Neural progenitor cell (in vitro differentiated cells): ENCODE measurements around the gene MMP27. TPM values are rescaled to one million over a fixed set of nuclear protein-coding genes. Genes with fewer than 3 reads are reported as not detected.

ENCODE experiments used
- DNase-seq: peaks from one replicate; pipeline ENCODE4 v3.0.0-alpha.2; 2016; ENCODE audit warnings: low spot score
- H2AFZ ChIP-seq: fragments of 200-600 bp; sonication (generic); replicated peaks from 2 replicates; pipeline ENCODE4 v1.6.1; 2016; ENCODE audit warnings: antibody characterized with exemption
- H3F3A ChIP-seq: fragments of 200-600 bp; sonication (generic); 2 replicates; pipeline ENCODE4 v1.6.1; 2016; ENCODE audit warnings: antibody characterized with exemption, low read depth
- H3K27ac ChIP-seq: fragments of 200-600 bp; sonication (generic); 2 replicates; pipeline ENCODE4 v1.5.1; 2016; ENCODE audit warnings: mild to moderate bottlenecking
- H3K27me3 ChIP-seq: fragments of 200-600 bp; sonication (generic); 2 replicates; pipeline ENCODE4 v1.6.1; 2016; ENCODE audit warnings: mild to moderate bottlenecking, moderate library complexity
- H3K36me3 ChIP-seq: fragments of 200-600 bp; sonication (generic); 2 replicates; pipeline ENCODE4 v1.5.1; 2016
- H3K4me1 ChIP-seq: fragments of 200-600 bp; sonication (generic); 2 replicates; pipeline ENCODE4 v1.6.1; 2016; ENCODE audit warnings: mixed run types
- H3K4me2 ChIP-seq: fragments of 200-600 bp; sonication (generic); 2 replicates; pipeline ENCODE4 v1.6.1; 2016
- H3K4me3 ChIP-seq: fragments of 200-600 bp; sonication (generic); 2 replicates; pipeline ENCODE4 v1.5.1; 2016
- H3K79me2 ChIP-seq: fragments of 200-600 bp; sonication (generic); 2 replicates; pipeline ENCODE4 v1.6.1; 2016; ENCODE audit warnings: low read depth
- H3K9ac ChIP-seq: fragments of 200-600 bp; sonication (generic); 2 replicates; pipeline ENCODE4 v1.6.1; 2016
- H3K9me3 ChIP-seq: fragments of 200-600 bp; sonication (generic); 2 replicates; pipeline ENCODE4 v1.5.1; 2016; ENCODE audit warnings: low read depth
- H4K20me1 ChIP-seq: fragments of 200-600 bp; sonication (generic); 2 replicates; pipeline ENCODE4 v1.6.1; 2016; ENCODE audit warnings: low read depth
- H3K27ac Mint-ChIP-seq: 3 replicates; pipeline ENCODE4 v1.8.0; 2021; ENCODE audit warnings: mixed read lengths
- H3K27me3 Mint-ChIP-seq: 2 replicates; pipeline ENCODE4 v1.8.0; 2022; ENCODE audit warnings: low read depth, mild to moderate bottlenecking, inconsistent platforms, moderate library complexity, mixed read lengths; ENCODE audit not compliant: insufficient read depth
- H3K36me3 Mint-ChIP-seq: 3 replicates; pipeline ENCODE4 v1.8.0; 2021; ENCODE audit warnings: mixed read lengths
- H3K4me1 Mint-ChIP-seq: 3 replicates; pipeline ENCODE4 v1.8.0; 2021; ENCODE audit warnings: mixed read lengths
- H3K4me3 Mint-ChIP-seq: 3 replicates; pipeline ENCODE4 v1.8.0; 2021; ENCODE audit warnings: mild to moderate bottlenecking, moderate library complexity, mixed read lengths
- H3K9me3 Mint-ChIP-seq: 3 replicates; pipeline ENCODE4 v1.8.0; 2020; ENCODE audit warnings: mixed read lengths
- EZH2 ChIP-seq: fragments of 200-600 bp; sonication (generic); IDR thresholded peaks from 2 replicates; pipeline ENCODE4 v1.6.1; 2017; ENCODE audit warnings: antibody characterized with exemption, mild to moderate bottlenecking, moderate library complexity
- EZH2phosphoT487 ChIP-seq: fragments of 200-600 bp; sonication (generic); IDR thresholded peaks from 2 replicates; pipeline ENCODE4 v1.6.1; 2017; ENCODE audit warnings: antibody characterized with exemption
- total RNA-seq: library from RNA; depleted of rRNA; stranded (reverse); fragments of >200 nt; gene quantifications from 2 replicates; pipeline ENCODE4 v1.2.3, GENCODE V29; 2015; ENCODE audit warnings: low replicate concordance
- TF ChIP-seq, protein P1 (sequence below): fragments of 200-600 bp; sonication (generic); IDR thresholded peaks from 2 replicates; pipeline ENCODE4 v1.5.1; 2017; ENCODE audit warnings: antibody characterized with exemption, mild to moderate bottlenecking

Gene MMP27
- total RNA-seq, 1 donor from 2014 or later: not detected

DNA sequence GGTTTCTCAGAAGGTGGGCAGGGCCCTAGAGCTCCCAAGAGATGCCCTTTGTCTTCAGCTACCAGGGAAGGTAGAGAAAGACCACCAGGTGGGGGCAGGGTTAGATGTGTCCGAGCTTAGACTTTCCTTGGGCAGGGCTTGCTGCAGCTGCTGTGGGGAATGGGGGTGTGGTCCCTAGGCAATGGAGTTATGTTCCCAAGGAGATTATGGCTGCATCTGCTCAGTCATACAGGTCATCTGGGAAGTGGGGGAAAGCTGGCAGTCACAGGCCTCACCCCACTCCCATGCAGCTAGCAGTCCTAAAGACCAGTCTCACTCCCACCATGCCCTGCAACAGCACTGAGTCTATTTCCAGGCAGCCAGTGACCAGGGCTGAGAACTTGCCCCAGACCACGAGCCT, 29.5 kb downstream of the MMP27 start:
- Histone ChIP-seq H3K27me3 (no peaks in the 10 kb centered on the region), H3K4me1 (no peaks in the 10 kb centered on the region), H3K9ac (no peak overlapping the region), H3K79me2 (no peaks in the 10 kb centered on the region), H3K36me3 (no peaks in the 10 kb centered on the region), H3K4me3 (no peak overlapping the region), H4K20me1 (no peaks in the 10 kb centered on the region), H3K4me2 (no peak overlapping the region), H3F3A (no peaks in the 10 kb centered on the region), H3K9me3 (no peaks in the 10 kb centered on the region), H2AFZ (peak overlapping the region; percentile 5), H3K27ac (no peak overlapping the region)
- H3K4me3 Mint-ChIP-seq: no peak overlapping the region
- no peaks in the 10 kb centered on the region for H3K27me3 Mint-ChIP-seq
- no peak for DNase-seq
- no peak overlapping the region for H3K27ac Mint-ChIP-seq
- H3K4me1 Mint-ChIP-seq: peaks cover 3% of the 10 kb centered on the region
- no peak for TF ChIP-seq EZH2phosphoT487
- H3K36me3 Mint-ChIP-seq: no peaks in the 10 kb centered on the region
- no peaks in the 10 kb centered on the region for H3K9me3 Mint-ChIP-seq

DNA sequence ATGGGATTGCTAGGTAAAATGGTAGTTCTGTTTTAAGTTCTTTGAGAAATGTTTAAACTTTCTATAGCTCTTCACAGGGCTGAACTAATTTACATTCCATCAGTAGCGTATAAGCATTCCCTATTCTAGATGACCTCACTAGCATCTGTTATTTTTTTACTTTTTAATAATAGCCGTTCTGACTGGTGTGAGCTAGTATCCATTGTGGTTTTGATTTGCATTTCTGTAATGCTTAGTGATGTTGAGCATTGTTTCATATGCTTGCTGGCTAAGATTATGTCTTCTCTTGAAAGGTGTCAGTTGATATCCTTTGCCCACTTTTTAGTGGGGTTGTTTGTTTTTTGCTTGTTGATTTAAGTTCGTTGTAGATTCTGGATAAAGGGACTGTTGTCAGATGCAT, 35.9 kb downstream of the MMP27 start:
- no peak for TF ChIP-seq EZH2
- Histone ChIP-seq H3K4me3 (no peak overlapping the region), H3K9ac (no peak overlapping the region), H3K4me2 (no peak overlapping the region), H3K79me2 (no peaks in the 10 kb centered on the region), H3K4me1 (no peaks in the 10 kb centered on the region), H3K36me3 (no peaks in the 10 kb centered on the region), H3F3A (no peaks in the 10 kb centered on the region), H2AFZ (no peak overlapping the region), H4K20me1 (no peaks in the 10 kb centered on the region), H3K27me3 (no peaks in the 10 kb centered on the region), H3K9me3 (no peaks in the 10 kb centered on the region), H3K27ac (no peak overlapping the region)
- H3K36me3 Mint-ChIP-seq: no peaks in the 10 kb centered on the region
- no peak overlapping the region for H3K4me3 Mint-ChIP-seq
- H3K9me3 Mint-ChIP-seq: no peaks in the 10 kb centered on the region
- DNase-seq: no peak
- H3K27ac Mint-ChIP-seq: no peak overlapping the region
- H3K4me1 Mint-ChIP-seq: no peaks in the 10 kb centered on the region
- H3K27me3 Mint-ChIP-seq: no peaks in the 10 kb centered on the region

DNA sequence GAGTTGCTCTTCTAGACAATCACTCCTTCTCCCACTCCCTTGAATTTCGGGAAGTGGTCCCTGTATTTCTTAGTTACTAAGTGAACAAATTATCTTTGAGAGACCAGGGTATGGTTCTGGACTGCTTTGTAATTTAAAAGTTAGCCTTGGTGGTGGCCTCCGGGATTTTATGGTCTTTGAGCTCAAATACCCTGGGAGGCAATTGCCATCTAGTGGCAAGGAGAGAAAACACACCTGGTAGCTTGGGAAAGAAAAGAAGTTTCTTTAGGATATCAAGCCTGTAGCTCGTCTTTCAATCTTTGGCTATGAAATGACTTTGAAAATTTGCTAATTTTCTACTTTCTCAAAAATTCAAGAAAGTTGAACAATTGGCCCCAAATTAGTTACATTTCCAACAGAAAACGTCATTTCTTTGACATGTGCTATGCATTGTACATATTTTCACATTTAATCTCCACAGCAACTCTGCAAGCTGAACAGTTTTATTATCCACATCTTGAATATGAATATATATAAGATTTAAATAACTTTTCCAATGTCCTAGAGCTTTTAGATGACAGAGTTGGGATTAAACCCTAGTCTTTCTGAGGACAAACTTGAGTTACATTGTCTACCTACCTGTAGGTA, 39.1 kb downstream of the MMP27 start:
- H2AFZ ChIP-seq: peak overlapping the region; percentile 6
- peak; percentile 66 for DNase-seq
- TF ChIP-seq, protein P1, sequence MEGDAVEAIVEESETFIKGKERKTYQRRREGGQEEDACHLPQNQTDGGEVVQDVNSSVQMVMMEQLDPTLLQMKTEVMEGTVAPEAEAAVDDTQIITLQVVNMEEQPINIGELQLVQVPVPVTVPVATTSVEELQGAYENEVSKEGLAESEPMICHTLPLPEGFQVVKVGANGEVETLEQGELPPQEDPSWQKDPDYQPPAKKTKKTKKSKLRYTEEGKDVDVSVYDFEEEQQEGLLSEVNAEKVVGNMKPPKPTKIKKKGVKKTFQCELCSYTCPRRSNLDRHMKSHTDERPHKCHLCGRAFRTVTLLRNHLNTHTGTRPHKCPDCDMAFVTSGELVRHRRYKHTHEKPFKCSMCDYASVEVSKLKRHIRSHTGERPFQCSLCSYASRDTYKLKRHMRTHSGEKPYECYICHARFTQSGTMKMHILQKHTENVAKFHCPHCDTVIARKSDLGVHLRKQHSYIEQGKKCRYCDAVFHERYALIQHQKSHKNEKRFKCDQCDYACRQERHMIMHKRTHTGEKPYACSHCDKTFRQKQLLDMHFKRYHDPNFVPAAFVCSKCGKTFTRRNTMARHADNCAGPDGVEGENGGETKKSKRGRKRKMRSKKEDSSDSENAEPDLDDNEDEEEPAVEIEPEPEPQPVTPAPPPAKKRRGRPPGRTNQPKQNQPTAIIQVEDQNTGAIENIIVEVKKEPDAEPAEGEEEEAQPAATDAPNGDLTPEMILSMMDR: peak; percentile 92
- no peak for TF ChIP-seq EZH2

DNA sequence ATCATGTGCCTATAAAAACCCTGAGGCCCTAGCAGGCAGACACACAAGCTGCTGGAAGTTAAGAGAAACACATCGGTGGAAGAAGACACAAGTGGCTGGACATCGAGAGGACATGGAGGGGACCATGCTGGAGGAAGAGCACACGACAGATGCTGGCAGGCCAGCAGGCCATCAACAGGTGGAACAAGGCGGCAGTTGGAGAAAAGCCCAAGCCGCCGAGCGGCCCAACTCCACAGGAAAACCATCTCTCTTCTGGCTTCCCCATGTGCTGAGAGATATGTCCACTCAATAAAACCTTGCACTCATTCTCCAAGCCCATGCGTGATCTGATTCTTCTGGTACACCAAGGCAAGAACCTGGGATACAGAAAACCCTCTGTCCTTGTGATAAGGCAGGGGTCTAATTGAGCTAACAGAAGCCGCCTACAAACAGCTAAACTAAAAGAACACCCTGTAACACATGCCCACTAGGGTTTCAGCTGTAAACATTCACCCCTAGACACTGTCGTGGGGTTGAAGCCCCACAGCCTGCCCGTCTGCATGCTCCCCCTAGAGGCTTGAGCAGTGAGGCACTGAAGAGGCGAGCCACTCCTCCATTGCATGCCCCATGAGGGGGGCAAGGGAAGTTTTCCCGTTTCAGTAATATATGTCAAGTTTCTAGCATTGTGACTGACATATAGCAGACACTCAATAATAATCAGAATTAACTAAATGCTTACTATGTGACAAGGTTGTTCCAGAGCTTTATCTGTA, 41.4 kb downstream of the MMP27 start:
- Histone ChIP-seq H3K9me3 (no peaks in the 10 kb centered on the region), H3K9ac (no peak overlapping the region), H3K36me3 (no peaks in the 10 kb centered on the region), H3K4me1 (no peaks in the 10 kb centered on the region), H3F3A (no peaks in the 10 kb centered on the region), H3K4me3 (no peak overlapping the region), H2AFZ (no peak overlapping the region), H3K27me3 (no peaks in the 10 kb centered on the region), H3K27ac (no peak overlapping the region), H3K4me2 (no peak overlapping the region), H3K79me2 (no peaks in the 10 kb centered on the region), H4K20me1 (no peaks in the 10 kb centered on the region)
- Mint-ChIP-seq H3K27ac (peak overlapping the region; percentile 12), H3K36me3 (no peaks in the 10 kb centered on the region), H3K9me3 (no peaks in the 10 kb centered on the region), H3K27me3 (peaks cover 2% of the 10 kb centered on the region), H3K4me3 (no peak overlapping the region), H3K4me1 (no peaks in the 10 kb centered on the region)
- peak; percentile 20 for DNase-seq
- no peak for TF ChIP-seq EZH2
- TF ChIP-seq, protein P1: peak; percentile 46

More for the DNA sequence above, 39.1 kb downstream of the MMP27 start:
- no peak overlapping the region for H3K27ac ChIP-seq
- no peaks in the 10 kb centered on the region for H3K4me1 Mint-ChIP-seq
- no peak overlapping the region for H3K4me2 ChIP-seq
- H3K9me3 Mint-ChIP-seq: no peaks in the 10 kb centered on the region
- no peaks in the 10 kb centered on the region for H3K4me1 ChIP-seq
- H3K27me3 ChIP-seq: no peaks in the 10 kb centered on the region
- peaks cover 2% of the 10 kb centered on the region for H3K27me3 Mint-ChIP-seq
- no peak overlapping the region for H3K4me3 Mint-ChIP-seq
- no peaks in the 10 kb centered on the region for H4K20me1 ChIP-seq
- H3K4me3 ChIP-seq: no peak overlapping the region
- no peaks in the 10 kb centered on the region for H3K36me3 ChIP-seq
- no peaks in the 10 kb centered on the region for H3K79me2 ChIP-seq
- no peaks in the 10 kb centered on the region for H3F3A ChIP-seq
- H3K27ac Mint-ChIP-seq: no peak overlapping the region
- no peaks in the 10 kb centered on the region for H3K9me3 ChIP-seq
- H3K36me3 Mint-ChIP-seq: no peaks in the 10 kb centered on the region
- H3K9ac ChIP-seq: no peak overlapping the region
